Activated CD4-positive, alpha-beta T cell treated with anti-CD3 and anti-CD28 coated beads, Interleukin-2, amount 50 U/mL, for 4 hours (primary cell): ENCODE measurements around the gene MFGE8.

Experiments used
- DNase-seq, 2 experiments: peaks; one replicate each; pipeline ENCODE4 v3.0.0-alpha.2; 2020

The MFGE8 gene

GRCh38 chr15:88897456-88898194 lies 15.6 kb downstream of the MFGE8 start:
- DNase-seq: peak; percentile 77 to 81

- DNase-seq: no peak
These were observed 16.1 kb downstream of the MFGE8 start for GRCh38 chr15:88897142-88897455.

DNA sequence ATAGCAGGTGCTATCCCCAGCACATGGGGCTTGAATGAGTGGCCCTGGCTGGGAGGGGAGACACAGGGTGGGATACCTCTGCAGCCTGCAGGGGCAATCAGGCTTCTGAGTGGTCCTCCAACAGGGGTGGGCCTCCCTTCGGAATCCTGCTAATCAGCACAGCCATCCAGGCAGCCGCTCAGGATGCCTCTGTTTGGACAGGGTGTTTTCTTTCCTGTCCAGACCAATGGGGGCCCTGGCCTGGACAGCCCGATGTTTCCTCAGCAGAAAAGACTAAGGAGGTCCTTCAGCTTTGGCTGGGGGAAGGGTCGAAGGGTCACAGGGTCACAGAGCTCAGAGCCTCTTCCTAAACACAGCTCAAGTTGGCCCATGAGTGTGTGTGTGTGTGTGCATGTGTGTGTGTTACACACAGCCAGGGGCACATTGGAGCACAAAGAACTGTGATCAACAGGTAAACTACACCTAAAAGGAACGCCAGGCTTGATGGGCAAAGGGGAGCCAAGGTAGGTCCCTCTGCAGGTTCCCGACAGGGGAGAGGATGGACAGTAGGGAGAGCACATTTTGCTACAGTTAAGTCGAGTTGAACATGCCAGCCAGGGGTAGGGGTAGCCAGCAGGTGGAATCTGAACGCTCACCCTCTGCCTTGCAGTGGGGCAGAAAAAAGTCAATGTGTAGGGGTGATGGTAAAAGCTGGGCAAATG lies 16.7 kb downstream of the MFGE8 start:
- DNase-seq: no peak

- peak; percentile 61 to 64 for DNase-seq
These were observed 18.1 kb downstream of the MFGE8 start, which contains the start of gene HAPLN3 for GRCh38 chr15:88894819-88895767. Gene HAPLN3 (minus strand): TSS chr15:88895544. CDS start chr15:88887298, 8,246 bp downstream.

- DNase-seq: peak; percentile 87 to 91
These were observed 18.8 kb downstream of the MFGE8 start for GRCh38 chr15:88894348-88894818.

DNA sequence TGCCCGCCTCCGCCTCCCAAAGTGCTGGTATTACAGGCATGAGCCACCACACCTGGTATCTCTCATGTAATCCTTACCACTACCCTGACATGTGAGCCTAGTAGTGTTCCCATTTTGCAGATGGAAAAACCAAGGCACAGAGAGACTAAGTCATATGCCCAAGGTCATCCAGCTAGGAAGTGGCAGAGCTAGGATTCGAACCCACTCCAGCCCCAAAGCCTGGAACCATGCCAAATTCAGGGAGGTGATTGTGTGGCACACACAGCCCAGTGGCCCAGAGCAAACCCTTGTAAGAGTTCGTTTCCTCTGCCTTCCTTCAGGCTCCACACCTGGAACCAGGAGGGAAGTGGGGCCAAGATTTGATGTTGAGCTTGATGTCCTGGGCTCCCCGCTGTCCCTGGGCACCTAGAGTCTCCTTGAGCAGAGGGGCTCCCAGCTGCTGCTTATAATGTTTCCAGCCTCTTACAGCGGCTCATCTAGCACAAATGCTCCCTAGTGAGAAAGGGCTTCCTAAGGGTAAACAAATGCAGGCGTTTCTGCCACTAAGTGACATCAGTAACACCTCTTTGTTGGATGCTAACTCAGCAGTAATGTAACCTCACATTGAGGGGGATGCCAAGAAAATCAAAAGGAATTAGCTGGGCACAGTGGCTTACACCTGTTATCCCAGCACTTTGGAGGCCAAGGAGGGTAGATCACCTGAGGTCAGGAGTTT lies 21.5 kb downstream of the MFGE8 start:
- no peak for DNase-seq

DNA sequence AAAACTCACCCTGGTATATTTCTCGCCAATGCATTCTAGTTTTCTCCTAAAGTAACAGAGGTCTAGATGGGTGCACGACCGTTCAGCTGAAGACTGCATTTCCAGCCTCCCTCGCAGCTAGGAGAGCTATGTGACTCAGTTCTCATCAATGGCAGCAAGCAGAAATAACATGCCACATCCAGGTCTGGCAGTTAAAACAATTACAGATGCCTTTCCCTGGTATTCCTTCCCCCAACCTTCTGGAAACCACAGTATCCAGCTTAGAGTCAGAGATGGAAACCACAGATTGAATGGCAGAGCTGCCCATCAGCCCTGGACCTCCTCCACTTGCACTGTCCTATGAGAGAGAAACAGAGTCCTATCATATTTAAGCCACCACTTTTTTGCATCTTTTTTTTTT lies 22.7 kb downstream of the MFGE8 start:
- no peak for DNase-seq

GRCh38 chr15:88888719-88889118 lies 24.5 kb downstream of the MFGE8 start:
- no peak for DNase-seq

DNA sequence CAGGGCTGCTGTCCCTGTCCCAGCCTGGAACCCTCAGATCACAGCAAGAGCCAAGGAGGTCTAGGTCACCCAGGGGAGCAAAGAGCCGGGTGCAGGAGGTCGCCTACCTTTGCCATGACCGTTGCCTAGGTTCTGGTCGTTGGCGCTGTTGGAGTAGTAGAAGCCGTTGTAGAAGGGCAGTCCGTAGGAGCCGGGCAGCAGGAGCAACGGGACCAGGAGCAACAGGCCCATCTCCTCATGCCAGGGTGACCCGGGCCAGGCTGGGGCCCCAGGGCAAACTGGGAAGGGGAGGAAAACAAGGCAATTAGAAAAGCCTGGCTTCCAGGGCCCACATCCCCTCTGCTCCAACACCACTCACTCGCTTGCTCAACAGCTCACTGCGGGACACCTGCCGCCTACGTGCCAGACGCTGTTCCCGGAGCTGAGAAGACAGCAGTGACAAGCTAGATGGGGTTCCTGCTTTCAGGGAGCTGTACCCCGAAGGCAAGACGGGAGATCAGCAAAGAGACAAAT lies 26.1 kb downstream of the MFGE8 start:
- DNase-seq: no peak

- no peak for DNase-seq
These were observed 30.4 kb downstream of the MFGE8 start for GRCh38 chr15:88882785-88883184.

DNA sequence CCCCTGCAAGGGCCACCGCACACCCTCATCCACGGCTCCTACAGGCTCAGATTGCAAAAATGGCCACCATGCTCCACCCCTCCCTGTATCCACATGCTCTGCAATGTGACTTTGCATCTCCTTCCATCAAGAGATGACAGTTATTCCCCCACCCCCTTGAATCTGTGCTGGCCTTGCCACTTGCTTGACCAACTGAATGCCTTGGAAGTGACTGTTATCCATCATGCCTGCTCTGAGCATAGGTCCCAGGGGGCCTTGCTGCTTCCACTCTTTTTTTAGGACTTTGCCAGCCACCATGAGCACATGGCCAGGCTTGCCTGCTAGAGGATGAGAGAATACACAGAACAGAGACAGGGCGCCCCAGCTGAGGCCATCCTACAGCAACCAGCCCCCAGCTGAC lies 31.4 kb downstream of the MFGE8 start:
- no peak for DNase-seq

GRCh38 chr15:88880944-88881740 lies 32.0 kb downstream of the MFGE8 start:
- no peak for DNase-seq

GRCh38 chr15:88878720-88879184 lies 34.4 kb downstream of the MFGE8 start:
- peak in 1 of 2 experiments; percentile 19 for DNase-seq

DNA sequence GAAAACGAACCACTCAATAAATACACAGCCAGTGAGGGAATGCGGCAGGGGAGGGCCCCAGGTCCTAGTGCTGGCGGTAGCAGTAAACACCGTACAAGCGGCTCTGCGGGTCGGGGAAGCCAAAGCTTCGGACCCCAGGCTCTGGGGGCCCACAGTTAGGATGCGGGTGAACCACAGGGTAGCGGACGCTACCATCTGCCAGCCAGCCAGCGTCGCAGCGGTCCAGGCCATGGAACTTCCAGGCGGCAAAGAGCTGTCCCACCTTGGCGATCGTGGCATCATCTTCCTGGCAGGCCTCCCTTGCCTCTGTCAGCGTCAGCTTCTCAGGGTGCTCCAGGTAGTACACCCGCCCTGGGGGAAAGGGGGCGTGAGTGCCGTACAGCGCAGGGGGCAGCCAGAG lies 35.3 kb downstream of the MFGE8 start:
- DNase-seq: no peak

- no peak for DNase-seq
These were observed 35.8 kb downstream of the MFGE8 start for GRCh38 chr15:88877415-88877814.

- no peak for DNase-seq
These were observed 36.6 kb downstream of the MFGE8 start for GRCh38 chr15:88876573-88876972.

DNA sequence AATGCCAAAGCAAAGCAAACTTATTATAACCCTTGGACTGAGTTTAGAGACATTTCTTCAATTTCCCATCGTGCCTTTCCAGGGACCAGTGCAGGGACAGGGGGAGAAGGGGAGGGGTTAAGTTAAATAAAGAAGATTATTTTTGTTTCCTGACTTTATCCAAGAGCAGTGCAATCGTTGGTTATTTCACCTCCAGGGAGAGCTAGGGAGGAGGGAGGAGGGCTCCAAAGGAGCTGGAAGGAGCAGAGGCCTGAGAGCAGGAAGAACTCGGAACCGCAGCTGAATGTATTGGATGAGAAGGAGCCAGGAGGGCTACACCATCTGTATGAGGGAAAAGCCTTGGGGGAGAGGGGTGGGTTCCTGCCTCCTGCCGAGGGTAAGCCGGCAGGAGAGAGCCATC lies 38.5 kb downstream of the MFGE8 start:
- DNase-seq: no peak

GRCh38 chr15:88874275-88874674 lies 38.9 kb downstream of the MFGE8 start:
- DNase-seq: no peak

DNA sequence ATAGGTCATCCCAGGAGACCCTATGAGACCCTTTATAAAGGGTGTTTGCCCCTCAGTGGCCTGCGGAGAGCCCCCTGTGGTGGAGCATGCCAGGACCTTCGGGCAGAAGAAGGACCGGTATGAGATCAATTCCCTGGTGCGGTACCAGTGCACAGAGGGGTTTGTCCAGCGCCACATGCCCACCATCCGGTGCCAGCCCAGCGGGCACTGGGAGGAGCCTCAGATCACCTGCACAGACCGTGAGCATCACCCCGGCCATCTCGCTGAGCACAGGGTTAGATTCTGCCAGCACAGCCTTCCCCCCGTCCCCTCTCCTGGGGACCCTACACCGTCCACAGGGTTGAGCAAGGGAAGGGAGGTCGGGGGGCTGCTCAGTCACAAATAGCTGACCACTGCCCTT lies 39.4 kb downstream of the MFGE8 start:
- DNase-seq: no peak

- DNase-seq: no peak
These were observed 40.5 kb downstream of the MFGE8 start for GRCh38 chr15:88872706-88873105.

DNA sequence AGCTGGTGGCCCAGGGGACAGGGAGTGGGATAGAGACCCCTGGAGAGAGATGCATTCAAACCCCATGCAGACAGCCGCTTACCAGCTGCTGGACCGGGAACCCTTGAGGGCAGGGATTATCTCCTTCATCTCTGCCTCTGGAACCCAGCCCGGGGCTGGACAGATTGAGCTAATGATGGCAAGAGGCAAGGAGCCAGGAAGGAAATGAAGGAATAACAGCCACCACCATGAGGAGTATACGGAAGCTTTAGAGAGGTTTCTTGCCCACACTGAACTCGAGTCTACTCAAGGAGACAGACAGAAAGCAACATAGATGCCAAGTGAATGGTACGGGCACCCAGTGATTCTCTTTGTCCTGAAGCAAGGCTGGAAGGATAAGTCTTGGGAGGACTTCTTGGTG lies 41.1 kb downstream of the MFGE8 start:
- no peak for DNase-seq
